ENCODE measurements around the gene POM121L2. TPM values are rescaled to one million over a fixed set of nuclear protein-coding genes. Genes with fewer than 3 reads are reported as not detected.
"Not testable (repeated sequence)": the region's sequence is repeated elsewhere in the genome, so short reads cannot be mapped to it uniquely, and the experiment has no call there.

Gene POM121L2
- total RNA-seq, 1 donor from 2014 or later: not detected

GRCh38 chr6:27267003-27267402 is 45.1 kb downstream of the POM121L2 start:
- DNase-seq (ENCODE audit: low spot score in 2 of 2); FAIRE-seq: not testable (repeated sequence)

- no peak for DNase-seq (ENCODE audit: low spot score in 2 of 2)
- no peak for FAIRE-seq
Observed at GRCh38 chr6:27263886-27264285, 48.2 kb downstream of the POM121L2 start.

- FAIRE-seq: no peak
- DNase-seq (ENCODE audit: low spot score in 2 of 2): no peak
Observed at GRCh38 chr6:27260836-27261375, 51.2 kb downstream of the POM121L2 start.

GRCh38 chr6:27260369-27260768 is 51.7 kb downstream of the POM121L2 start:
- FAIRE-seq (no peak), DNase-seq (ENCODE audit: low spot score in 2 of 2) (no peak)

Other genes with a start within 250 kb of the POM121L2 start
- gene PRSS16, start 64.6 kb downstream of the POM121L2 start, total RNA-seq: 0.41 TPM
- gene ZNF391, start 76.5 kb upstream of the POM121L2 start, total RNA-seq: 2.9 TPM
- 37.9 TPM for gene ZNF184, start 160.8 kb upstream of the POM121L2 start, total RNA-seq

Data from frontal cortex (tissue), 4 donors.